ENCODE data around the gene ARHGAP29. TPM values are rescaled to one million over a fixed set of nuclear protein-coding genes. Genes with fewer than 3 reads are reported as not detected.

Gene ARHGAP29
- total and polyA plus RNA-seq, 10 of the 15 experiments (the other 5 are each of a cell fraction or from before 2014, with no cell fraction given), result under 0.01 to 0.43 (median 0.10) TPM; not detected in 4

- TF ChIP-seq BCL3 (IDR thresholded peaks at IDR 0.05; ENCODE audit: borderline replicate concordance, insufficient read depth, low read depth, low read length, poor library complexity, severe bottlenecking) (no peak), SMAD5 (IDR thresholded peaks at IDR 0.05; ENCODE audit: low read depth) (no peak), MTA2 (IDR thresholded peaks at IDR 0.05; ENCODE audit: low read depth) (no peak)
Measured at GRCh38 chr1:94142583-94142982, 94.8 kb downstream of the ARHGAP29 start (continued).

- H3K27me3 ChIP-seq (replicated peaks in 1 of 2; ENCODE audit: control insufficient read depth in 2 of 2, insufficient read depth in 2 of 2, low read length in 1 of 2), result no peaks in the 10 kb centered on the region; a peak in 1 of 4 replicates
- no peak overlapping the region for H3K9ac ChIP-seq (ENCODE audit: control insufficient read depth, insufficient read depth, low read length)
- no peak overlapping the region for H3K27ac ChIP-seq (ENCODE audit: control insufficient read depth, insufficient read depth)
- TF ChIP-seq KAT2A (conservative IDR thresholded peaks at IDR 0.05; ENCODE audit: control insufficient read depth, low read depth, low read length), result no peak
- no peak for TF ChIP-seq IKZF2 (IDR thresholded peaks at IDR 0.05)
- TF ChIP-seq E2F4 (IDR thresholded peaks at IDR 0.05; ENCODE audit: low read depth, low read length), result no peak
- TF ChIP-seq ZNF207 (IDR thresholded peaks at IDR 0.05; ENCODE audit: borderline replicate concordance), result no peak
- TF ChIP-seq RELA (IDR thresholded peaks at IDR 0.05; ENCODE audit: borderline replicate concordance, partially characterized antibody), result no peak
- no peak for TF ChIP-seq SMARCA5 (IDR thresholded peaks at IDR 0.05)
- TF ChIP-seq E2F8 (IDR thresholded peaks at IDR 0.05; ENCODE audit: low read depth, partially characterized antibody), result no peak
- no peak for TF ChIP-seq CBX5 (IDR thresholded peaks at IDR 0.05; ENCODE audit: low read depth)
- no peak for TF ChIP-seq RAD51 (IDR thresholded peaks at IDR 0.05)
- TF ChIP-seq CHD4 (IDR thresholded peaks at IDR 0.05), result no peak
- no peak for TF ChIP-seq STAT1 (conservative IDR thresholded peaks at IDR 0.05)
- TF ChIP-seq CHD1 (IDR thresholded peaks at IDR 0.05; ENCODE audit: low read depth, low read length), result no peak
- no peak for TF ChIP-seq ASH2L (IDR thresholded peaks at IDR 0.05; ENCODE audit: borderline replicate concordance, low read depth)
- TF ChIP-seq HCFC1 (IDR thresholded peaks at IDR 0.05; ENCODE audit: low read length), result no peak
- TF ChIP-seq TBL1XR1 (IDR thresholded peaks at IDR 0.05; ENCODE audit: low read depth, low read length), result no peak
- DNase-seq (ENCODE audit: low read depth, low spot score), result no peak
- no peaks in the 10 kb centered on the region for H3K4me1 ChIP-seq (ENCODE audit: control insufficient read depth, insufficient read depth, low read length)
- SMC1A ChIA-PET (ENCODE audit: uncharacterized antibody, unreplicated experiment), result interaction anchor here (0.6 kb wide), 1 partner anchor 13 kb away, joined by 3 read pairs; no protein-coding TSS in a partner anchor
- H3K79me2 ChIP-seq (ENCODE audit: control insufficient read depth, insufficient read depth, low read length), result no peaks in the 10 kb centered on the region
- CTCF ChIA-PET, result no interaction called here
- no peaks in the 10 kb centered on the region for H3K9me3 ChIP-seq (replicated peaks; ENCODE audit: control insufficient read depth, insufficient read depth, low read length)
- RAD21 ChIA-PET (ENCODE audit: unreplicated experiment), result no interaction called here
- in situ Hi-C loops (cut with MboI) (no loop called here), intact Hi-C loops (cut with micrococcal nuclease; ENCODE audit: unreplicated experiment) (no loop called here)
- no peak overlapping the region for H3K4me2 ChIP-seq (ENCODE audit: control insufficient read depth, insufficient read depth)
- no peaks in the 10 kb centered on the region for H4K20me1 ChIP-seq (ENCODE audit: control insufficient read depth, insufficient read depth)
- ATAC-seq, result no peak
- no peak overlapping the region for H3K4me3 ChIP-seq
- no peak overlapping the region for H2AFZ ChIP-seq (ENCODE audit: control insufficient read depth, low read depth, low read length)
- POLR2A ChIA-PET, result no interaction called here
- 89% methylated on average over 1 of the region's 1 CpG for WGBS (ENCODE audit: insufficient coverage, insufficient replicate concordance, low lambda C conversion rate, missing lambda C conversion rate)
- no peaks in the 10 kb centered on the region for H3K36me3 ChIP-seq (ENCODE audit: control insufficient read depth in 2 of 2, insufficient read depth in 2 of 2, low read length in 1 of 2)
- FAIRE-seq, result no peak
- BruUV-seq (replicated peaks), result no TSS peak
Measured at GRCh38 chr1:94142022-94142421, 95.4 kb downstream of the ARHGAP29 start.

All from GM12878 (cell line).